HepG2 (cell line): ENCODE measurements around the gene ALK. TPM values are rescaled to one million over a fixed set of nuclear protein-coding genes. Genes with fewer than 3 reads are reported as not detected.
A peak's percentile ranks its signal among the peaks of the same experiment; 100 is the strongest.

Experiments used
- AGO2 ChIP-seq: fragments of 200-400 bp; formaldehyde crosslinking; optimal IDR thresholded peaks from 2 replicates; pipeline ENCODE3; 2017; ENCODE audit warnings: mild to moderate bottlenecking, low read depth, low read length, moderate library complexity
- FOXK1 ChIP-seq: sonication (generic); formaldehyde crosslinking; IDR thresholded peaks from 2 replicates; pipeline ENCODE4 v1.4.0; 2020; ENCODE audit warnings: low read depth, missing genetic modification reagents, borderline replicate concordance
- FOXP1 ChIP-seq, 2 experiments: fragments of 450-650 bp in 1 of 2; IDR thresholded peaks; 2 replicates each; pipeline ENCODE4 v1.6.1; 2017 to 2018; ENCODE audit warnings: antibody characterized with exemption in 1 of 2
- IRF9 ChIP-seq: sonication (generic); formaldehyde crosslinking; IDR thresholded peaks from 2 replicates; pipeline ENCODE4 v1.8.0; 2022; ENCODE audit warnings: missing genetic modification reagents, mild to moderate bottlenecking, borderline replicate concordance
- KDM4B ChIP-seq: sonication (generic); formaldehyde crosslinking; IDR thresholded peaks from 2 replicates; pipeline ENCODE4 v1.4.0; 2020; ENCODE audit warnings: missing genetic modification reagents
- RFX5 ChIP-seq: IDR thresholded peaks from 2 replicates; pipeline ENCODE4 v1.6.1; 2011; ENCODE audit warnings: low read depth, low read length, improper control_type of control experiment
- SALL2 ChIP-seq: sonication (generic); formaldehyde crosslinking; IDR thresholded peaks from 2 replicates; pipeline ENCODE4 v1.8.1; 2023; ENCODE audit warnings: mild to moderate bottlenecking, missing genetic modification reagents, inconsistent platforms
- SKIL ChIP-seq: sonication (generic); formaldehyde crosslinking; IDR thresholded peaks from 2 replicates; pipeline ENCODE4 v1.8.0; 2022; ENCODE audit warnings: missing genetic modification reagents, mild to moderate bottlenecking, moderate library complexity, borderline replicate concordance
- SMAD3 ChIP-seq: sonication (generic); formaldehyde crosslinking; IDR thresholded peaks from 2 replicates; pipeline ENCODE4 v1.4.0; 2020; ENCODE audit warnings: missing genetic modification reagents
- SP5 ChIP-seq: IDR thresholded peaks from 2 replicates; pipeline ENCODE4 v1.6.1; 2016; ENCODE audit warnings: low read depth, borderline replicate concordance
- SRF ChIP-seq: IDR thresholded peaks from 2 replicates; pipeline ENCODE4 v1.6.1; 2011; ENCODE audit warnings: mild to moderate bottlenecking, low read depth, low read length, moderate library complexity
- TRIM22 ChIP-seq: fragments of 450-650 bp; IDR thresholded peaks from 2 replicates; pipeline ENCODE4 v1.6.1; 2017
- ZNF296 ChIP-seq: sonication (generic); formaldehyde crosslinking; conservative IDR thresholded peaks from 2 replicates; pipeline ENCODE4 v1.5.0; 2020; ENCODE audit warnings: mild to moderate bottlenecking, missing genetic modification reagents
- ZNF510 ChIP-seq: sonication (generic); formaldehyde crosslinking; IDR thresholded peaks from 2 replicates; pipeline ENCODE4 v1.4.0; 2020; ENCODE audit warnings: low read depth, mild to moderate bottlenecking, missing genetic modification reagents
- ZNF597 ChIP-seq: sonication (generic); formaldehyde crosslinking; IDR thresholded peaks from 2 replicates; pipeline ENCODE4 v1.5.0; 2020; ENCODE audit warnings: missing genetic modification reagents
- ZNF746 ChIP-seq: sonication (generic); formaldehyde crosslinking; IDR thresholded peaks from 2 replicates; pipeline ENCODE4 v1.8.0; 2022; ENCODE audit warnings: mild to moderate bottlenecking, missing genetic modification reagents
- ZNF878 ChIP-seq: sonication (generic); formaldehyde crosslinking; IDR thresholded peaks from 2 replicates; pipeline ENCODE4 v1.8.1; 2023; ENCODE audit warnings: mild to moderate bottlenecking, missing genetic modification reagents, moderate library complexity
- polyA plus RNA-seq, 8 experiments: library from polyadenylated mRNA; depleted of rRNA in 3 of 8; stranded (reverse) in 7 of 8; unstranded in 1 of 8; fragments of >200 nt; fragmentation: Illumina TruSeq in 4 of 8; extraction: Trizol in 4 of 8; gene quantifications; 2 replicates each; pipeline versions ENCODE4 v1.2.1 to v1.2.3, GENCODE V29; 2011 to 2016; ENCODE audit warnings: low read depth in 4 of 8, missing spikeins in 1 of 8, mixed read lengths in 1 of 8; ENCODE audit not compliant: insufficient read depth in 1 of 8
- total RNA-seq, 5 experiments: library from RNA; depleted of rRNA; stranded (reverse); fragments of >200 nt; fragmentation: Illumina TruSeq; extraction: Trizol; gene quantifications; 2 replicates each; pipeline ENCODE4 v1.2.3, GENCODE V29; 2016; ENCODE audit warnings: low read depth in 1 of 5
- TF ChIP-seq, protein P1 (sequence below): sonication (generic); formaldehyde crosslinking; IDR thresholded peaks from 2 replicates; pipeline ENCODE4 v1.4.0; 2020; ENCODE audit warnings: low read depth, mild to moderate bottlenecking, missing genetic modification reagents
- TF ChIP-seq, protein P2 (sequence below): sonication (generic); formaldehyde crosslinking; IDR thresholded peaks from 2 replicates; pipeline ENCODE4 v1.4.0; 2020; ENCODE audit warnings: missing genetic modification reagents
- TF ChIP-seq, protein P3 (sequence below): IDR thresholded peaks from 2 replicates; pipeline ENCODE4 v1.6.1; 2016; ENCODE audit warnings: mild to moderate bottlenecking, missing biosample characterization, missing genetic modification reagents

ALK gene
- total and polyA plus RNA-seq, 2 of the 13 experiments (the other 11 are each of a cell fraction or from before 2014, with no cell fraction given) = not detected

- no peak for TF ChIP-seq IRF9 (CRISPR knock-in tag)
- no peak for TF ChIP-seq ZNF296 (CRISPR knock-in tag)
- TF ChIP-seq ZNF746 (CRISPR knock-in tag) = no peak
- no peak for TF ChIP-seq SRF
- TF ChIP-seq, protein P1, sequence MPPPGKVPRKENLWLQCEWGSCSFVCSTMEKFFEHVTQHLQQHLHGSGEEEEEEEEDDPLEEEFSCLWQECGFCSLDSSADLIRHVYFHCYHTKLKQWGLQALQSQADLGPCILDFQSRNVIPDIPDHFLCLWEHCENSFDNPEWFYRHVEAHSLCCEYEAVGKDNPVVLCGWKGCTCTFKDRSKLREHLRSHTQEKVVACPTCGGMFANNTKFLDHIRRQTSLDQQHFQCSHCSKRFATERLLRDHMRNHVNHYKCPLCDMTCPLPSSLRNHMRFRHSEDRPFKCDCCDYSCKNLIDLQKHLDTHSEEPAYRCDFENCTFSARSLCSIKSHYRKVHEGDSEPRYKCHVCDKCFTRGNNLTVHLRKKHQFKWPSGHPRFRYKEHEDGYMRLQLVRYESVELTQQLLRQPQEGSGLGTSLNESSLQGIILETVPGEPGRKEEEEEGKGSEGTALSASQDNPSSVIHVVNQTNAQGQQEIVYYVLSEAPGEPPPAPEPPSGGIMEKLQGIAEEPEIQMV (CRISPR knock-in tag) = no peak
- TF ChIP-seq TRIM22 = no peak
- 0 out of 2 replicates have a peak, but pooled peaks have one; percentile 12 for TF ChIP-seq SKIL (CRISPR knock-in tag)
- TF ChIP-seq, protein P2, sequence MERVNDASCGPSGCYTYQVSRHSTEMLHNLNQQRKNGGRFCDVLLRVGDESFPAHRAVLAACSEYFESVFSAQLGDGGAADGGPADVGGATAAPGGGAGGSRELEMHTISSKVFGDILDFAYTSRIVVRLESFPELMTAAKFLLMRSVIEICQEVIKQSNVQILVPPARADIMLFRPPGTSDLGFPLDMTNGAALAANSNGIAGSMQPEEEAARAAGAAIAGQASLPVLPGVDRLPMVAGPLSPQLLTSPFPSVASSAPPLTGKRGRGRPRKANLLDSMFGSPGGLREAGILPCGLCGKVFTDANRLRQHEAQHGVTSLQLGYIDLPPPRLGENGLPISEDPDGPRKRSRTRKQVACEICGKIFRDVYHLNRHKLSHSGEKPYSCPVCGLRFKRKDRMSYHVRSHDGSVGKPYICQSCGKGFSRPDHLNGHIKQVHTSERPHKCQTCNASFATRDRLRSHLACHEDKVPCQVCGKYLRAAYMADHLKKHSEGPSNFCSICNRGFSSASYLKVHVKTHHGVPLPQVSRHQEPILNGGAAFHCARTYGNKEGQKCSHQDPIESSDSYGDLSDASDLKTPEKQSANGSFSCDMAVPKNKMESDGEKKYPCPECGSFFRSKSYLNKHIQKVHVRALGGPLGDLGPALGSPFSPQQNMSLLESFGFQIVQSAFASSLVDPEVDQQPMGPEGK (CRISPR knock-in tag) = no peak
- no peak for TF ChIP-seq SMAD3 (CRISPR knock-in tag)
- TF ChIP-seq SP5 (CRISPR knock-in tag) = no peak
- TF ChIP-seq, protein P3, sequence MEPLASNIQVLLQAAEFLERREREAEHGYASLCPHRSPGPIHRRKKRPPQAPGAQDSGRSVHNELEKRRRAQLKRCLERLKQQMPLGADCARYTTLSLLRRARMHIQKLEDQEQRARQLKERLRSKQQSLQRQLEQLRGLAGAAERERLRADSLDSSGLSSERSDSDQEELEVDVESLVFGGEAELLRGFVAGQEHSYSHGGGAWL (CRISPR knock-in tag) = no peak
- no peak for TF ChIP-seq AGO2
- TF ChIP-seq RFX5 = 0 out of 2 replicates have a peak, but pooled peaks have one; percentile 15
- no peak for TF ChIP-seq FOXK1 (CRISPR knock-in tag)
- TF ChIP-seq ZNF597 (CRISPR knock-in tag) = no peak
- no peak for TF ChIP-seq FOXP1 (IDR thresholded peaks at IDR 0.05)
- TF ChIP-seq FOXP1 (CRISPR knock-in tag; IDR thresholded peaks at IDR 0.05) = no peak
- TF ChIP-seq KDM4B (CRISPR knock-in tag) = no peak
- TF ChIP-seq ZNF510 = no peak
- no peak for TF ChIP-seq SALL2
- TF ChIP-seq ZNF878 (CRISPR knock-in tag) = no peak
Measured at GRCh38 chr2:29245742-29246382, 675.5 kb downstream of the ALK start (continued).
